GM23338 (cell line): ENCODE data around the gene FGF1. TPM values are rescaled to one million over a fixed set of nuclear protein-coding genes. Genes with fewer than 3 reads are reported as not detected.

ENCODE experiments used
- ATAC-seq: fragments of 200-7000 bp; cut with Tn5 transposase; 3 replicates; pipeline ENCODE4 v1.9.1; 2020
- DNase-seq: peaks from one replicate; pipeline ENCODE4 v3.0.0-alpha.2; 2015; ENCODE audit warnings: low spot score
- H2AFZ ChIP-seq: fragments of 200-600 bp; sonication (generic); 2 replicates; pipeline ENCODE4 v1.8.0; 2016; ENCODE audit warnings: antibody characterized with exemption, mild to moderate bottlenecking, moderate library complexity
- H3F3A ChIP-seq: fragments of 200-600 bp; sonication (generic); replicated peaks from 2 replicates; pipeline ENCODE4 v1.8.0; 2017; ENCODE audit warnings: antibody characterized with exemption, mixed run types, low read depth
- H3K27ac ChIP-seq: fragments of 200-600 bp; sonication (generic); 2 replicates; pipeline ENCODE4 v1.6.1; 2016; ENCODE audit warnings: low read depth
- H3K27me3 ChIP-seq: fragments of 200-600 bp; sonication (generic); 2 replicates; pipeline ENCODE4 v1.8.0; 2016; ENCODE audit warnings: mild to moderate bottlenecking, mixed run types, moderate library complexity; ENCODE audit not compliant: insufficient read depth
- H3K36me3 ChIP-seq: fragments of 200-600 bp; sonication (generic); 2 replicates; pipeline ENCODE4 v1.8.0; 2016; ENCODE audit warnings: mild to moderate bottlenecking; ENCODE audit not compliant: insufficient read depth
- H3K4me1 ChIP-seq: fragments of 200-600 bp; sonication (generic); 2 replicates; pipeline ENCODE4 v1.8.0; 2016; ENCODE audit warnings: mild to moderate bottlenecking, moderate library complexity; ENCODE audit not compliant: insufficient read depth
- H3K4me2 ChIP-seq: fragments of 200-600 bp; sonication (generic); 2 replicates; pipeline ENCODE4 v1.7.1; 2017; ENCODE audit warnings: mixed run types
- H3K4me3 ChIP-seq: fragments of 200-600 bp; sonication (generic); 2 replicates; pipeline ENCODE4 v1.6.1; 2016; ENCODE audit warnings: mixed run types
- H3K79me2 ChIP-seq: fragments of 200-600 bp; sonication (generic); replicated peaks from 2 replicates; pipeline ENCODE4 v1.8.0; 2017; ENCODE audit warnings: mild to moderate bottlenecking; ENCODE audit not compliant: insufficient read depth
- H3K9me2 ChIP-seq: fragments of 200-600 bp; sonication (generic); 2 replicates; pipeline ENCODE4 v1.8.0; 2017; ENCODE audit not compliant: insufficient read depth
- H4K20me1 ChIP-seq: fragments of 200-600 bp; sonication (generic); replicated peaks from 2 replicates; pipeline ENCODE4 v1.8.0; 2017; ENCODE audit warnings: mild to moderate bottlenecking; ENCODE audit not compliant: insufficient read depth
- H3K27ac Mint-ChIP-seq: 2 replicates; pipeline ENCODE4 v1.8.0; 2020; ENCODE audit warnings: inconsistent platforms, mild to moderate bottlenecking, moderate library complexity, mixed read lengths
- H3K27me3 Mint-ChIP-seq: 3 replicates; pipeline ENCODE4 v1.8.0; 2022; ENCODE audit warnings: low read depth, mild to moderate bottlenecking, moderate library complexity, mixed read lengths, inconsistent platforms; ENCODE audit not compliant: insufficient read depth, poor library complexity
- H3K36me3 Mint-ChIP-seq: 3 replicates; pipeline ENCODE4 v1.8.0; 2021; ENCODE audit warnings: low read depth, mild to moderate bottlenecking, inconsistent platforms, moderate library complexity, mixed read lengths
- H3K4me1 Mint-ChIP-seq: 3 replicates; pipeline ENCODE4 v1.8.0; 2020; ENCODE audit warnings: mild to moderate bottlenecking, inconsistent platforms, mixed read lengths
- H3K4me3 Mint-ChIP-seq: 3 replicates; pipeline ENCODE4 v1.8.0; 2021; ENCODE audit warnings: moderate library complexity, mild to moderate bottlenecking, inconsistent platforms, mixed read lengths
- H3K9me3 Mint-ChIP-seq: 3 replicates; pipeline ENCODE4 v1.8.0; 2020; ENCODE audit warnings: moderate library complexity, mild to moderate bottlenecking, inconsistent platforms, mixed read lengths
- CREB1 ChIP-seq: fragments of 250-450 bp; sonication (Bioruptor Pico); IDR thresholded peaks from 2 replicates; pipeline ENCODE4 v1.5.0; 2020; ENCODE audit warnings: low read depth, mild to moderate bottlenecking, moderate library complexity
- CTCF ChIP-seq, 2 experiments: fragments of 200-600 bp in 1 of 2; sonication (generic) in 1 of 2; conservative IDR thresholded peaks; 2 replicates each; pipeline versions ENCODE4 v1.5.1 to v1.6.1; 2016 to 2017; ENCODE audit warnings: antibody characterized with exemption in 2 of 2, low read depth in 2 of 2, mild to moderate bottlenecking in 2 of 2, moderate library complexity in 1 of 2
- ETS1 ChIP-seq: IDR thresholded peaks from 2 replicates; pipeline ENCODE4 v1.6.1; 2016; ENCODE audit warnings: antibody characterized with exemption
- EZH2 ChIP-seq: fragments of 200-600 bp; sonication (generic); IDR thresholded peaks from one replicate; pipeline ENCODE4 v1.8.0; 2017; ENCODE audit warnings: antibody characterized with exemption, mild to moderate bottlenecking, low read depth; ENCODE audit not compliant: unreplicated experiment
- EZH2phosphoT487 ChIP-seq: fragments of 200-600 bp; sonication (generic); IDR thresholded peaks from one replicate; pipeline ENCODE4 v1.8.1; 2018; ENCODE audit warnings: antibody characterized with exemption; ENCODE audit not compliant: unreplicated experiment
- JUNB ChIP-seq: IDR thresholded peaks from one replicate; pipeline ENCODE4 v1.6.1; 2016; ENCODE audit warnings: antibody characterized with exemption; ENCODE audit not compliant: unreplicated experiment
- NANOG ChIP-seq: IDR thresholded peaks from 2 replicates; pipeline ENCODE4 v1.6.1; 2016; ENCODE audit warnings: antibody characterized with exemption, borderline replicate concordance
- POLR2AphosphoS5 ChIP-seq: IDR thresholded peaks from 2 replicates; pipeline ENCODE4 v1.6.1; 2016; ENCODE audit warnings: antibody characterized with exemption, low read depth
- REST ChIP-seq: IDR thresholded peaks from one replicate; pipeline ENCODE4 v1.6.1; 2018; ENCODE audit warnings: antibody characterized with exemption; ENCODE audit not compliant: unreplicated experiment
- STAT1 ChIP-seq: IDR thresholded peaks from one replicate; pipeline ENCODE4 v1.6.1; 2016; ENCODE audit warnings: antibody characterized with exemption; ENCODE audit not compliant: unreplicated experiment
- ZNF114 ChIP-seq: fragments of 250-450 bp; sonication (Bioruptor Pico); IDR thresholded peaks from 2 replicates; pipeline ENCODE4 v1.5.0; 2020; ENCODE audit warnings: mild to moderate bottlenecking, moderate library complexity
- ZNF331 ChIP-seq: fragments of 250-450 bp; sonication (Bioruptor Pico); IDR thresholded peaks from 2 replicates; pipeline ENCODE4 v1.5.0; 2020; ENCODE audit warnings: low read depth, mild to moderate bottlenecking, moderate library complexity
- ZNF462 ChIP-seq: fragments of 250-450 bp; sonication (Bioruptor Pico); IDR thresholded peaks from 2 replicates; pipeline ENCODE4 v1.5.0; 2020; ENCODE audit warnings: mild to moderate bottlenecking, moderate library complexity
- polyA plus RNA-seq: library from polyadenylated mRNA; unstranded; fragments of >200 nt; fragmentation: Nextera tagmentation; extraction: Ambion mirVana; gene quantifications from 2 replicates; pipeline ENCODE4 v1.2.1, GENCODE V29; 2016
- total RNA-seq: library from RNA; depleted of rRNA; stranded (reverse); fragments of >200 nt; shearing (Covaris generic); gene quantifications from 2 replicates; pipeline ENCODE4 v1.2.3, GENCODE V29; 2014

FGF1 gene
- total and polyA plus RNA-seq, 2 experiments from 2014 or later: 0.21 to 0.34 TPM

GRCh38 chr5:142597025-142597424, 88.9 kb downstream of the FGF1 start:
- Histone ChIP-seq H3K4me2 (no peak overlapping the region), H3K4me1 (peaks cover 19% of the 10 kb centered on the region), H3K36me3 (no peaks in the 10 kb centered on the region), H3K27ac (no peak overlapping the region), H3F3A (no peaks in the 10 kb centered on the region), H3K27me3 (no peaks in the 10 kb centered on the region), H3K9me2 (no peaks in the 10 kb centered on the region; the same call in 1 of the 2 replicates), H2AFZ (no peak overlapping the region), H4K20me1 (no peaks in the 10 kb centered on the region), H3K79me2 (no peaks in the 10 kb centered on the region), H3K4me3 (no peak overlapping the region)
- no peak for TF ChIP-seq CREB1 (CRISPR knock-in tag)
- TF ChIP-seq STAT1: no peak
- TF ChIP-seq REST: no peak
- TF ChIP-seq EZH2phosphoT487: no peak
- TF ChIP-seq POLR2AphosphoS5: no peak
- TF ChIP-seq ZNF331 (CRISPR knock-in tag): no peak
- TF ChIP-seq ZNF462 (CRISPR knock-in tag): no peak
- TF ChIP-seq ETS1: no peak
- TF ChIP-seq ZNF114 (CRISPR knock-in tag): no peak
- TF ChIP-seq CTCF (conservative IDR thresholded peaks at IDR 0.05; ENCODE audit: low read depth in 2 of 2): no peak
- TF ChIP-seq EZH2: no peak
- no peak for TF ChIP-seq JUNB
- no peak for TF ChIP-seq NANOG
- Mint-ChIP-seq H3K9me3 (no peaks in the 10 kb centered on the region), H3K36me3 (no peaks in the 10 kb centered on the region), H3K4me3 (no peak overlapping the region), H3K4me1 (peaks cover 22% of the 10 kb centered on the region), H3K27me3 (peaks cover 3% of the 10 kb centered on the region), H3K27ac (no peak overlapping the region)
- ATAC-seq (no peak), DNase-seq (no peak)
